Colonic mucosa (tissue), 4 donors: ENCODE measurements around the gene PCDHGB3. TPM values are rescaled to one million over a fixed set of nuclear protein-coding genes. Genes with fewer than 3 reads are reported as not detected.
A peak's percentile ranks its signal among the peaks of the same experiment; 100 is the strongest.
"Not testable (repeated sequence)": the region's sequence is repeated elsewhere in the genome, so short reads cannot be mapped to it uniquely, and the experiment has no call there.

Source experiments
- DNase-seq: peaks from one replicate; pipeline ENCODE4 v3.0.0-alpha.2; 2020
- H3K27ac ChIP-seq: fragments of 200-600 bp; one replicate; pipeline ENCODE4 v1.8.0; 2021
- H3K27me3 ChIP-seq: fragments of 200-600 bp; one replicate; pipeline ENCODE4 v1.8.0; 2021
- H3K36me3 ChIP-seq: fragments of 200-600 bp; one replicate; pipeline ENCODE4 v1.8.0; 2021
- H3K4me1 ChIP-seq: fragments of 200-600 bp; one replicate; pipeline ENCODE4 v1.8.0; 2021; ENCODE audit warnings: mild to moderate bottlenecking
- H3K4me3 ChIP-seq: fragments of 200-600 bp; one replicate; pipeline ENCODE4 v1.8.0; 2021
- H3K9ac ChIP-seq, 2 donors: one replicate each; pipeline ENCODE4 v1.7.0; 2013; ENCODE audit warnings: control low read depth in 2 of 2, low read depth in 2 of 2, low read length in 2 of 2
- H3K9me3 ChIP-seq: fragments of 200-600 bp; one replicate; pipeline ENCODE4 v1.8.0; 2021
- CTCF ChIP-seq: fragments of 200-600 bp; IDR thresholded peaks from one replicate; pipeline ENCODE4 v1.8.0; 2022; ENCODE audit warnings: antibody characterized with exemption, mild to moderate bottlenecking
- intact Hi-C: fragments of 100-400 bp; cut with DNase I; formaldehyde crosslinking; loops from one replicate; pipeline ENCODE4 v1.14.1; 2022
- total RNA-seq, 2 donors: library from RNA; stranded (reverse); fragmentation: NEBNext Ultra II Directional in 1 of 2; extraction: Animal tissue kit (Norgen Biotek cat#: 25700) in 1 of 2; gene quantifications; one replicate each; pipeline ENCODE4 v1.2.1, GENCODE V29; 2021
- donor health status: healthy.
- donor health status: DM: no; HTN: no; CAD: no.
- donor health status: DM: no; HTN: no; CAD: no.

The PCDHGB3 gene
- total RNA-seq, 2 donors from 2014 or later = 0.57 to 1.1 TPM

- no peaks in the 10 kb centered on the region for H3K27me3 ChIP-seq
- H3K4me1 ChIP-seq = no peaks in the 10 kb centered on the region
- H3K36me3 ChIP-seq = no peaks in the 10 kb centered on the region
- no peaks in the 10 kb centered on the region for H3K9me3 ChIP-seq
- TF ChIP-seq CTCF = no peak
- DNase-seq = no peak
- no peak overlapping the region for H3K9ac ChIP-seq
- no peak overlapping the region for H3K4me3 ChIP-seq
- H3K27ac ChIP-seq = no peak overlapping the region
- intact Hi-C loops = no loop called here
Observed at GRCh38 chr5:141345327-141345726, 24.7 kb upstream of the PCDHGB3 start.

- intact Hi-C loops, DNase-seq, H3K27me3 ChIP-seq, H3K4me1 ChIP-seq, H3K4me3 ChIP-seq, H3K36me3 ChIP-seq, H3K9ac ChIP-seq, H3K27ac ChIP-seq, H3K9me3 ChIP-seq: not testable (repeated sequence)
Observed at GRCh38 chr5:141346017-141346416, 24.0 kb upstream of the PCDHGB3 start.

- H3K9me3 ChIP-seq = no peaks in the 10 kb centered on the region
- no peak for DNase-seq
- no peak within 1 kb of the TSS for H3K27ac ChIP-seq
- no peaks in the 10 kb centered on the region for H3K36me3 ChIP-seq
- peak; percentile 29 for TF ChIP-seq CTCF
- H3K27me3 ChIP-seq = no peaks in the 10 kb centered on the region
- H3K9ac ChIP-seq = no peak within 1 kb of the TSS
- no peak within 1 kb of the TSS for H3K4me3 ChIP-seq
- intact Hi-C loops = no loop called here
- no peaks in the 10 kb centered on the region for H3K4me1 ChIP-seq
Observed at GRCh38 chr5:141349917-141350619, 20.0 kb upstream of the PCDHGB3 start, which contains the start of gene PCDHGB1. Gene PCDHGB1 (plus strand): TSS chr5:141350099. CDS start chr5:141350261, 162 bp downstream.

- TF ChIP-seq CTCF = no peak
- Histone ChIP-seq H3K4me1 (no peaks in the 10 kb centered on the region), H3K9ac (no peak overlapping the region), H3K9me3 (no peaks in the 10 kb centered on the region), H3K36me3 (no peaks in the 10 kb centered on the region), H3K27ac (no peak overlapping the region), H3K4me3 (no peak overlapping the region), H3K27me3 (no peaks in the 10 kb centered on the region)
- intact Hi-C loops = no loop called here
- no peak for DNase-seq
Observed at GRCh38 chr5:141351591-141351990, 18.5 kb upstream of the PCDHGB3 start.

GRCh38 chr5:141354900-141355469 is 15.1 kb upstream of the PCDHGB3 start, which contains the start of gene PCDHGA4:
Gene PCDHGA4 (plus strand): TSS chr5:141355021. CDS start chr5:141355108, 87 bp downstream.
- intact Hi-C loops = no loop called here

More at GRCh38 chr5:141354900-141355469, 15.1 kb upstream of the PCDHGB3 start, which contains the start of gene PCDHGA4:
- H3K27ac ChIP-seq = no peak within 1 kb of the TSS
- no peaks in the 10 kb centered on the region for H3K9me3 ChIP-seq
- no peaks in the 10 kb centered on the region for H3K36me3 ChIP-seq
- no peak within 1 kb of the TSS for H3K4me3 ChIP-seq
- no peaks in the 10 kb centered on the region for H3K27me3 ChIP-seq
- H3K4me1 ChIP-seq = no peaks in the 10 kb centered on the region
- DNase-seq = no peak
- no peak for TF ChIP-seq CTCF
- H3K9ac ChIP-seq = no peak within 1 kb of the TSS
